Measurements from ENCODE around the gene FAM186B. TPM values are rescaled to one million over a fixed set of nuclear protein-coding genes. Genes with fewer than 3 reads are reported as not detected.

FAM186B gene
- total RNA-seq, 1 experiment from 2014 or later = 0.46 TPM

DNA sequence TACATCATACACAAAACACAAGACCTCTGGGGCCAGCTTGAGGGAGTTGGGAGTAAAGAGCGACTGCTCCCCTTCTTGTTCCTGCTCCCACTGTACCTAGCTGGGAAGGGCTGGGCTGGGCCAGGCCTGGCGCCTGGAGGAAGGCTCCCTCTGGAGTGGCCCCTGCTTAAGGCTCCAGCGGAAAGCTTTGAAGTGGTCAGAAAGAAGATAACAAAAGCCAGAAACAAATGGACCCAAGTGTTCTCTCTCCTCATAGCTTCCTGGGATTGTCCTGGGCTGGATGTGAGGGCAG is 43.2 kb upstream of the FAM186B start:
- H3K27ac ChIP-seq (ENCODE audit: insufficient read length, low read depth, low read length) = no peak overlapping the region
- H3K9ac ChIP-seq (ENCODE audit: extremely low read depth, insufficient read length, low read length) = no peak overlapping the region
- Mint-ChIP-seq H3K36me3 (ENCODE audit: insufficient read depth in 1 of 3, low read depth in 3 of 3) (peaks cover 41 to 85% (median 77%) of the 10 kb centered on the region in 3 experiments), H3K4me3 (no peak overlapping the region), H3K27ac (peak overlapping the region in 1 of 3 experiments; percentile 72; a peak in 1 of 7 replicates), H3K27me3 (ENCODE audit: low read depth) (no peaks in the 10 kb centered on the region), H3K9me3 (no peaks in the 10 kb centered on the region), H3K4me1 (peaks cover 12 to 22% of the 10 kb centered on the region in 2 experiments)
- H2BK5ac ChIP-seq (ENCODE audit: insufficient read length, low read length) = no peak overlapping the region
- no peak overlapping the region for H3K4ac ChIP-seq (ENCODE audit: low read depth, low read length)
- no peak overlapping the region for H2BK15ac ChIP-seq (ENCODE audit: low read depth, low read length)
- H3K14ac ChIP-seq (ENCODE audit: insufficient read depth, low read length) = no peak overlapping the region
- H3K56ac ChIP-seq (ENCODE audit: insufficient read length, low read depth, low read length) = no peak overlapping the region
- no peak overlapping the region for H3K18ac ChIP-seq (ENCODE audit: insufficient read length, low read depth, low read length)
- no peaks in the 10 kb centered on the region for H3K79me1 ChIP-seq (ENCODE audit: insufficient read depth, low read depth, low read length, poor library complexity, severe bottlenecking)
- H3K9me3 ChIP-seq (ENCODE audit: control insufficient read depth, low read depth, low read length) = no peaks in the 10 kb centered on the region
- DNase-seq = no peak
- no peak overlapping the region for H3K23ac ChIP-seq (ENCODE audit: insufficient read length, low read depth, low read length)
- H3K23me2 ChIP-seq (ENCODE audit: insufficient read length, low read depth, low read length, poor library complexity, severe bottlenecking) = no peaks in the 10 kb centered on the region
- no peak overlapping the region for H4K8ac ChIP-seq (replicated peaks; ENCODE audit: insufficient read length, low read depth, low read length)
- no peaks in the 10 kb centered on the region for H4K20me1 ChIP-seq (ENCODE audit: control insufficient read depth, insufficient read depth, insufficient read length)
- H2BK12ac ChIP-seq (ENCODE audit: insufficient read length, low read depth, low read length) = no peak overlapping the region
- no peak overlapping the region for H4K91ac ChIP-seq (ENCODE audit: insufficient read length, low read depth, low read length)
- H3T11ph ChIP-seq (ENCODE audit: low read length) = no peak overlapping the region
- no peak overlapping the region for H2BK120ac ChIP-seq (ENCODE audit: low read depth, low read length, poor library complexity, severe bottlenecking)
- TF ChIP-seq, protein P1, sequence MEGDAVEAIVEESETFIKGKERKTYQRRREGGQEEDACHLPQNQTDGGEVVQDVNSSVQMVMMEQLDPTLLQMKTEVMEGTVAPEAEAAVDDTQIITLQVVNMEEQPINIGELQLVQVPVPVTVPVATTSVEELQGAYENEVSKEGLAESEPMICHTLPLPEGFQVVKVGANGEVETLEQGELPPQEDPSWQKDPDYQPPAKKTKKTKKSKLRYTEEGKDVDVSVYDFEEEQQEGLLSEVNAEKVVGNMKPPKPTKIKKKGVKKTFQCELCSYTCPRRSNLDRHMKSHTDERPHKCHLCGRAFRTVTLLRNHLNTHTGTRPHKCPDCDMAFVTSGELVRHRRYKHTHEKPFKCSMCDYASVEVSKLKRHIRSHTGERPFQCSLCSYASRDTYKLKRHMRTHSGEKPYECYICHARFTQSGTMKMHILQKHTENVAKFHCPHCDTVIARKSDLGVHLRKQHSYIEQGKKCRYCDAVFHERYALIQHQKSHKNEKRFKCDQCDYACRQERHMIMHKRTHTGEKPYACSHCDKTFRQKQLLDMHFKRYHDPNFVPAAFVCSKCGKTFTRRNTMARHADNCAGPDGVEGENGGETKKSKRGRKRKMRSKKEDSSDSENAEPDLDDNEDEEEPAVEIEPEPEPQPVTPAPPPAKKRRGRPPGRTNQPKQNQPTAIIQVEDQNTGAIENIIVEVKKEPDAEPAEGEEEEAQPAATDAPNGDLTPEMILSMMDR (conservative IDR thresholded peaks at IDR 0.05) = no peak
- WGBS (ENCODE audit: extremely low coverage, insufficient read length, low lambda C conversion rate) = no CpG with 5 or more reads among the region's 3 CpGs
- H2AK5ac ChIP-seq (ENCODE audit: insufficient read length, low read length) = no peak overlapping the region
- H3K79me2 ChIP-seq (ENCODE audit: insufficient read depth, low read length) = no peaks in the 10 kb centered on the region
- no peak overlapping the region for H4K5ac ChIP-seq (ENCODE audit: insufficient read length, low read depth, low read length)
- no peak overlapping the region for H3K4me2 ChIP-seq (ENCODE audit: insufficient read depth, insufficient read length, low read length)
- no peaks in the 10 kb centered on the region for H3K4me1 ChIP-seq (ENCODE audit: insufficient read depth, low read length)
- H2AFZ ChIP-seq (ENCODE audit: low read length) = no peak overlapping the region
- no peak overlapping the region for H2BK20ac ChIP-seq (ENCODE audit: low read depth, low read length, poor library complexity, severe bottlenecking)
- no peaks in the 10 kb centered on the region for H3K27me3 ChIP-seq (ENCODE audit: insufficient read depth, low read length)
